Activated naive CD4-positive, alpha-beta T cell treated with anti-CD3 and anti-CD28 coated beads for 36 hours (primary cell): ENCODE data around the gene MRPS30. TPM values are rescaled to one million over a fixed set of nuclear protein-coding genes. Genes with fewer than 3 reads are reported as not detected.

Experiments used
- CTCF ChIA-PET: fragments of 350-600 bp; sonication (Branson Sonifier 250); formaldehyde crosslinking; loops from one replicate; lab custom pipeline; 2021; ENCODE audit warnings: antibody characterized with exemption; lab: Charles Lee
- DNase-seq: peaks from one replicate; pipeline ENCODE4 v3.0.0-alpha.2; 2020
- H3K27ac Mint-ChIP-seq: one replicate; pipeline ENCODE4 v1.8.0; 2021; ENCODE audit warnings: mild to moderate bottlenecking, mixed read lengths
- H3K27me3 Mint-ChIP-seq: one replicate; pipeline ENCODE4 v1.8.0; 2021; ENCODE audit warnings: low read depth, mixed read lengths
- H3K36me3 Mint-ChIP-seq: one replicate; pipeline ENCODE4 v1.8.0; 2021; ENCODE audit warnings: low read depth, mixed read lengths
- H3K4me1 Mint-ChIP-seq: one replicate; pipeline ENCODE4 v1.8.0; 2021; ENCODE audit warnings: low read depth, mixed read lengths
- H3K4me3 Mint-ChIP-seq: one replicate; pipeline ENCODE4 v1.8.0; 2021; ENCODE audit warnings: mild to moderate bottlenecking, moderate library complexity, mixed read lengths
- H3K9me3 Mint-ChIP-seq: one replicate; pipeline ENCODE4 v1.8.0; 2021; ENCODE audit warnings: mixed read lengths
- intact Hi-C: fragments of 100-400 bp; cut with micrococcal nuclease; formaldehyde crosslinking; loops from one replicate; pipeline ENCODE4 v1.15.1; 2023
- total RNA-seq, 2 experiments: library from RNA; stranded (reverse); gene quantifications; one replicate each; pipeline ENCODE4 v1.2.3, GENCODE V29; 2021

The MRPS30 gene
- total RNA-seq, 2 experiments from 2014 or later, result 46.1 to 49.3 TPM

DNA sequence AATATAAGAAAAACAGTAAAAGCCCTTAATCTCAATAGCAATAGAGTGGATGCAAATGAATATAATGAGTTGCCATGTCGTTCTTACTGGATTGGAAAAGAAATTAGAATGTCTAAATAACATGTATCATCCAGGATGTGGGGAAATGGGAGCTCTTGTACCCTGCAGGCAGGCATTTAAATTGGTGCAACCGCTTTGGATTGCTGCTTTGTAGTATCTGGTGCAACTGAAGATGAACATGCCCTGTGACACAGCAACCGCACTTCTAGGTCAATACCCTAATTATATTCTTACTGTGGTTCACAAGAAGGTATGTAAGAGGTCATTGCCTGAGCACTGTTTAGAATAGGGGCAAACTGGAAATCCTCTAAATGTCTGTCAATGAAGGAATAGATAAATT, 18.9 kb downstream of the MRPS30 start:
- peaks cover 45% of the 10 kb centered on the region for H3K36me3 Mint-ChIP-seq
- intact Hi-C loops, result no loop called here

GRCh38 chr5:44828719-44829118, 20.0 kb downstream of the MRPS30 start:
- Mint-ChIP-seq H3K36me3 (peaks cover 46% of the 10 kb centered on the region), H3K9me3 (no peaks in the 10 kb centered on the region)

More for the DNA sequence above, 18.9 kb downstream of the MRPS30 start:
- no peaks in the 10 kb centered on the region for H3K27me3 Mint-ChIP-seq
- no peak for DNase-seq
- no peak overlapping the region for H3K4me3 Mint-ChIP-seq
- no peak overlapping the region for H3K27ac Mint-ChIP-seq
- CTCF ChIA-PET, result no interaction called here
- H3K4me1 Mint-ChIP-seq, result peaks cover 2% of the 10 kb centered on the region
- H3K9me3 Mint-ChIP-seq, result no peaks in the 10 kb centered on the region

GRCh38 chr5:44830951-44831350, 22.2 kb downstream of the MRPS30 start:
- Mint-ChIP-seq H3K4me1 (peaks cover 2% of the 10 kb centered on the region), H3K27ac (no peak overlapping the region), H3K27me3 (no peaks in the 10 kb centered on the region), H3K9me3 (no peaks in the 10 kb centered on the region), H3K4me3 (no peak overlapping the region), H3K36me3 (peaks cover 42% of the 10 kb centered on the region)
- CTCF ChIA-PET, result no interaction called here
- no peak for DNase-seq
- intact Hi-C loops, result no loop called here

More at GRCh38 chr5:44828719-44829118, 20.0 kb downstream of the MRPS30 start:
- Mint-ChIP-seq H3K4me3 (no peak overlapping the region), H3K27me3 (no peaks in the 10 kb centered on the region), H3K27ac (no peak overlapping the region), H3K4me1 (peaks cover 2% of the 10 kb centered on the region)
- DNase-seq, result no peak
- intact Hi-C loops, result no loop called here
- CTCF ChIA-PET, result no interaction called here

DNA sequence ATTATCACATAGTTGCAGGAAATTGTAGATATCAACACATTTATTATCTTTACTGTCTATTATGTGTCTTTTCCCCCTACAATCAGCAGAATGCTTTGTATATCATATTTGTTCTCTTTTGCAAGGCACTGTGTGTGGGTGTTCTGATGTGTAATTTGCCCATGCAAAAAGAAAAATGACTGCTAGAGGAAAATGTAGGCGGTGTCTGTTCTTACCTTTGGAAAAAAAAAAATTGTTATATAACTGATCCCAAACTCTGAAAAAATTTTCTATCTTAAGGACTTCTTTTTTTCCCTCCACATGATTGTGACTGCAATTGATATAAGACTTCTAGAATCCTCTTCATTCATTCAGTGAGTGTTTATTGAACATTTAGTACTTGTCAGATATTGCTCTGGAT, 24.5 kb downstream of the MRPS30 start:
- peaks cover 37% of the 10 kb centered on the region for H3K36me3 Mint-ChIP-seq
- intact Hi-C loops, result no loop called here
- H3K4me3 Mint-ChIP-seq, result no peak overlapping the region
- no peaks in the 10 kb centered on the region for H3K4me1 Mint-ChIP-seq
- peaks cover 3% of the 10 kb centered on the region for H3K9me3 Mint-ChIP-seq
- CTCF ChIA-PET, result no interaction called here
- no peaks in the 10 kb centered on the region for H3K27me3 Mint-ChIP-seq
- DNase-seq, result no peak
- no peak overlapping the region for H3K27ac Mint-ChIP-seq

DNA sequence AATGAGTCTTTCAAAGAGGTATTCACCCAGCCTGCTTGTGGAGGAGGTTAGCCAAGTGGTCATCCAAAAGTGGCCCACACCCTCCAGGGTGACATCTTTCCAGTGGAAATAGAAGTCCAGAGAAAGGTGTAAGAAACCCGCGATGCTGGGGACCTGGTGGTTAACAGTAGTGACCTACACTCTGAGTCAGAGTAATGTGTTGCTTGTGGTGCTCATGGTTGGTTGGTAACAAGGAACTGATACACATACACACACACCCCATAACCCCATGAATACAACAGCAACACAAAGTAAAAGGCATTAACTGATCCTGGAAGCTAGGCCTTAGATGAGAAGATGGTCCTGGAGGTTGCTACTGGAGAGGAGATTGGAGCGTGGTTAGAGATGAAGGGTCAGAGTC, 26.9 kb downstream of the MRPS30 start:
- intact Hi-C loops, result no loop called here
- Mint-ChIP-seq H3K4me1 (no peaks in the 10 kb centered on the region), H3K27ac (no peak overlapping the region), H3K9me3 (peaks cover 13% of the 10 kb centered on the region), H3K27me3 (no peaks in the 10 kb centered on the region), H3K4me3 (no peak overlapping the region), H3K36me3 (peaks cover 35% of the 10 kb centered on the region)
- no peak for DNase-seq
- CTCF ChIA-PET, result no interaction called here

DNA sequence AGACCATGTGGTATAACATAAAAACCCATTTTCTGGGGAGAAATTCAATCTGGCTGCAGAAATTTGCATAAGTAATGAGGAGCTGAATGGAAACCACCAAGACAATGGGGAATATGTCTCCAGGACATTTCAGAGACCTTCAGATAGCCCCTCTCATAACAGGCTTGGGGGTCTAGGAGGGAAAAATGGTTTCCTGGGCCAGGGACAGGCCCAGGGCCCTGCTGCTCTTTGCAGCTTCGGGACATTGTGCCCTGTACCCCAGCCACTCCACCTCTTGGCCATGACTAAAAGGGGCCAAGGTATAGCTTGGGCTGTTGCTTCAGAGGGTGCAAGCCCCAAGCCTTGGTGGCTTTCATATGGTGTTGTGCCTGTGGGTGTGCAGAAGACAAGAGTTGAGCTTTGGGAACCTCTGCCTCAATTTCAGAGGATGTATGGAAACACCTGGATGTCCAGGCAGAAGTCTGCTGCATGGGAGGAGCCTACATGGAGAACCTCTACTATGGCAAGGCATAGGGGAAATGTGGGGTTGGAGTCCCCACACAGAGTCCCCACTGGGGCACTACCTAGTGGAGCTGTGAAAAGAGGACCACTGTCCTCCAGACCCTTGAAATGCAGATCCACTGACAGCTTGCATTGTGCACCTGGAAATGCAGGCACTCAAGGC, 30.4 kb downstream of the MRPS30 start:
- Mint-ChIP-seq H3K4me1 (no peaks in the 10 kb centered on the region), H3K27ac (no peak overlapping the region), H3K9me3 (peaks cover 13% of the 10 kb centered on the region), H3K36me3 (peaks cover 26% of the 10 kb centered on the region), H3K27me3 (no peaks in the 10 kb centered on the region), H3K4me3 (no peak overlapping the region)
- CTCF ChIA-PET, result no interaction called here
- DNase-seq, result no peak
- intact Hi-C loops, result no loop called here

DNA sequence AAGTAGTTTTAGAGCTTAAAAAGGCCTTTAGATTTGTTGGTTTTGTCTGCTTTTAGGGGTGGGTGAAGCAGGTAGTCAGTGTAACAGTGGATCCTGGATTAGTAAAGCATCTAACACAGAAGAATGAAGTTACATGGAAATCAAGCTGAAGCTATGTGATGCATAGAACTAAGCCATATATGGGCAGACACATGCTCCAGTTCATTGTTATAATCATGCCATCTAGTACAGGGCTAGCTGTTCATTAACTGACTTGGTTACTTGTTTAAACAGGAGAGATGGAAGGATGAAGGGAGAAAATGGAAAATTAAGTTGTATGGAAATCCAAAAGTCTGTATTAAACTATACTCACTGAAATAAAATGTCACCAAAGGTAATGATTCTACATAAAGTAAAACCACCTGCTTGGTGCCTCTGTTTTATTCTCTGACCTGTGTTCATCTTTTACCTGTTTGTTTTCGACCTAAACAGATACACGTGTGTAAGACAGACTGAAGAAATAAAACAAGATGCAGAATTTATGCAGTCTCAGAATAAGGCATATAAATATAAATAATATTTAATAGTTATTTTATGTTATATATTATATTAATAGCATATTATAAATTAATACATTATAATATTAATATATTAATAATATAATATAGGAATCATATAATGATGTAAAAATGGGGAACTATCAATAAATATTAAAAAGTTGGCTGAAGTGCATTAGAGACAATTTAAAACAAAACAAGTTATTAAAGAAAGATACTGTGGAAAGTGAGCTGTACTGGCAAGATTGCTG, 33.9 kb downstream of the MRPS30 start:
- H3K4me3 Mint-ChIP-seq, result no peak overlapping the region
- H3K9me3 Mint-ChIP-seq, result peaks cover 13% of the 10 kb centered on the region
- CTCF ChIA-PET, result interaction anchor here (1.0 kb wide), 2 partner anchors 24 to 109 kb away, joined by 3 to 5 read pairs; no protein-coding TSS in a partner anchor
- intact Hi-C loops, result no loop called here
- no peak overlapping the region for H3K27ac Mint-ChIP-seq
- DNase-seq, result no peak
- no peaks in the 10 kb centered on the region for H3K27me3 Mint-ChIP-seq
- no peaks in the 10 kb centered on the region for H3K4me1 Mint-ChIP-seq
- peaks cover 16% of the 10 kb centered on the region for H3K36me3 Mint-ChIP-seq

DNA sequence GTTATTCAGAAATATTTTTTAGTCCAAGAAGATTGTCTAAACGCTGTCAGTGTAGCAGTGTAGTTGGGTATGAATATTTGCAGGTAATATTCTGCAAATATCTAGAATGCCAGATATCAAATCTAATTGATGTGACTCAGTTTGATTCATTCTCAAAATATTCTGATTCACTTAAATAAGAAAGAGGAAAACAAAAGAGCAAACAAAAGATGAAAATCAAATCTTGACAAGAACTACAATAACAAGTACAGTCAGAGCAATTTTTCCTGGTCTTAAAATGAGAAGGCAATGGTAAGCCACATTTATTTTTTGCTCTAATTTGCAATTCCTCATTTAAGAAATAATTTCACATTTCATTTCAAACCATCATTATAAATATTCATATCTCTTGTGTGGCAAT, 36.0 kb downstream of the MRPS30 start:
- no peak for DNase-seq
- H3K4me1 Mint-ChIP-seq, result no peaks in the 10 kb centered on the region
- CTCF ChIA-PET, result interaction anchor here (0.7 kb wide), 1 partner anchor 37 kb away, joined by 3 read pairs; no protein-coding TSS in a partner anchor
- H3K4me3 Mint-ChIP-seq, result no peak overlapping the region
- intact Hi-C loops, result no loop called here
- no peak overlapping the region for H3K27ac Mint-ChIP-seq
- no peaks in the 10 kb centered on the region for H3K9me3 Mint-ChIP-seq
- no peaks in the 10 kb centered on the region for H3K27me3 Mint-ChIP-seq
- H3K36me3 Mint-ChIP-seq, result peaks cover 3% of the 10 kb centered on the region

GRCh38 chr5:44845777-44846176, 37.0 kb downstream of the MRPS30 start:
- intact Hi-C loops, result no loop called here
- Mint-ChIP-seq H3K4me3 (no peak overlapping the region), H3K9me3 (no peaks in the 10 kb centered on the region), H3K27ac (no peak overlapping the region), H3K4me1 (no peaks in the 10 kb centered on the region), H3K27me3 (no peaks in the 10 kb centered on the region), H3K36me3 (no peaks in the 10 kb centered on the region)
- CTCF ChIA-PET, result no interaction called here
- no peak for DNase-seq

DNA sequence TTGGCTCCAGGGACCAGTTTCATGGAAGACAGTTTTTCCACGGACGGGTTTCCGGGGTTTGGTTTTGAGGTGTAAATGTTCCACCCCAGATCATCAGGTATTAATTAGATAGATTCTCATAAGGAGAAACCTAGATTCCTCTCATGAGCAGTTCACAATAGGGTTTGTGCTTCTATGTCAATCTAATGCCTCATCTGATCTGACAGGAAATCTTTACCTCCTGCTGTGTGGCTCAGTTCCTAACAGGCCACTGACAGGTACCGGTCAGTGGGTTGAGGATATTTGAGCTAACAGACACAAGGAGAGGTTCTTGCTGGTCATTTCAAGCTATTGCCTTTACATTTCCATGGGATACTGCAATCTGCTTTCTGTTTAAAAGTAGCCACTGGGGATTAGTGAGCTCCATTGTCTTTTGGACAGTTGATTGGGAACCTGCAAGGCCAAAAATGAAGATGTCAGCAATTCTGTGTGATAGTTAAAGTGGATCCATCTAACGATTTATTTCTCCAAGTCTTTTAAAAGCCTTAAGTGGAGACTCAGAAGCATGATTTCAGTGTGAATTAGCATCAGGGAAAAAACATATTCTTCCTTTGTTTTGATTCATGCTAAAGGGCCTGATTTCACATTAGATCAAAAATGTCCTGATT, 38.6 kb downstream of the MRPS30 start:
- Mint-ChIP-seq H3K27me3 (no peaks in the 10 kb centered on the region), H3K27ac (no peak overlapping the region), H3K4me3 (no peak overlapping the region), H3K4me1 (no peaks in the 10 kb centered on the region), H3K9me3 (no peaks in the 10 kb centered on the region), H3K36me3 (no peaks in the 10 kb centered on the region)
- CTCF ChIA-PET, result no interaction called here
- no peak for DNase-seq
- intact Hi-C loops, result no loop called here

DNA sequence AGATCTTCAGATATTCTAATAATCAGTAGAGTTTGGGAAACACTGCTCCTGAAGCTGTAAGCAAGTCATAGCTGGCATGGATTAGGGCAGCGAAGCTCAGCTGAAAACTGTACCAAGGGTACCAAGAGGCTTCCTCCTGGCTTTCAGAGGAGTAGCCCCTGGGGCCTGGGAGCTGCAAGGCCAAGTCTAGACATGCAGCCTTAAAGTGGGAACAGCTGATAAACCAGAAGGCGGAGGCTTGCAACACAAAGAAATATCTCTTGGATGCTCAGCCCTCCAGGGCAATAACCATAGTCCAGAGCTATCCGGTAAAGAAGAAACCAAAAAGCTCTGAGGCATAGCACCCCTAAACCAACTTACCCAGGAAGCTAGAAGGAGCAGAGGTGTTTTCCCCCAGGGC, 51.5 kb downstream of the MRPS30 start:
- peaks cover 4% of the 10 kb centered on the region for H3K27me3 Mint-ChIP-seq
- no peak overlapping the region for H3K27ac Mint-ChIP-seq
- no peaks in the 10 kb centered on the region for H3K4me1 Mint-ChIP-seq
- no peak overlapping the region for H3K4me3 Mint-ChIP-seq
- H3K36me3 Mint-ChIP-seq, result no peaks in the 10 kb centered on the region
- CTCF ChIA-PET, result no interaction called here
- no peak for DNase-seq
- no peaks in the 10 kb centered on the region for H3K9me3 Mint-ChIP-seq
- intact Hi-C loops, result loop anchor here (5.0 to 10.0 kb wide), 3 partner anchors 92 to 915 kb away; no protein-coding TSS in a partner anchor

- intact Hi-C loops, result loop anchor here (2.0 to 10.0 kb wide), 4 partner anchors 89 to 912 kb away; partner anchors contain the start of gene HCN1
- H3K27me3 Mint-ChIP-seq, result peaks cover 10% of the 10 kb centered on the region
- H3K4me1 Mint-ChIP-seq, result no peaks in the 10 kb centered on the region
- H3K4me3 Mint-ChIP-seq, result no peak overlapping the region
- no peaks in the 10 kb centered on the region for H3K9me3 Mint-ChIP-seq
- no peaks in the 10 kb centered on the region for H3K36me3 Mint-ChIP-seq
- H3K27ac Mint-ChIP-seq, result no peak overlapping the region
- no peak for DNase-seq
- CTCF ChIA-PET, result interaction anchor here (1.6 kb wide), 1 partner anchor 176 kb away, joined by 4 read pairs; no protein-coding TSS in a partner anchor
These were observed 54.1 kb downstream of the MRPS30 start for GRCh38 chr5:44862808-44863207.
